SKM-1 (cell line): ENCODE measurements around the gene SLC6A5.

Experiments used
- DNase-seq: peaks from one replicate; lab custom pipeline; 2025; ENCODE audit not compliant: unreplicated experiment; lab: John Stamatoyannopoulos, UW

SLC6A5 gene

DNA sequence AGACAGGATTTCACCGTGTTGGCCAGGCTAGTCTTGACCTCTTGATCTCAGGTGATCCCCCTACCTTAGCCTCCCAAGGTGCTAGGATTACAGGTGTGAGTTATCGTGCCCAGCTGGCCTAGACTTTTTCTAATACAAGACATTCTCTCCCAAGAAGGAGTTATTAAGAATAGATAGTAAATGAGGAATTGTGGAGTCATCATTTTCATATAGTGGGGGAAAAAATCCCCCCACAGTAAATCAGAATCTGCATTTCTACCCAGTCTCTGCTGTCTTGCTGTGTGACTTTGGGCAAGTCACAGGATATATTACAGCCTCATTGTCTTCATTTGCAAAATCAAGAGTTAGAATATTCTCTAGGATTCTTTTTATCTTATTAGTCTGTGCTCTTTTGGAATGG lies 21.6 kb downstream of the SLC6A5 start:
- DNase-seq, result no peak

DNA sequence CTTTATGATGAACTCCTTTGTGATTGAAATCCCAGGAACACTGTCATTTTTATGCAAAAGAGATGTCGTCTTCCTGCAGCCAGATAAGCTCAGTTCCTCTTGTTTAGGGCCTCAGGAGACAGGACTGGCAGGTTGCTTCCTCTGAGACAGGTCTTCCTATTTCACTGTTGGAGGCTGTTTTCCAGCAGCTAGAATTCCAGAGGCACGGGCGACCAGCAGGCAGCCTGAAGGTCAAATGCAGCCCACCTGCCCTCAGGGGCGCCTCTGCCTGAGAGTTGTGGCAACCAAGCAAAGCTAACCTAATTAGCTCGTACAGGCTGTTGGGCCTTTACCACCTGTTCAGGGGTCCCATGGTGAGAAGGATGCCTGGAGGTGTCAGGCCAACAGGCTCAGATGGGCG lies 22.3 kb downstream of the SLC6A5 start:
- no peak for DNase-seq

DNA sequence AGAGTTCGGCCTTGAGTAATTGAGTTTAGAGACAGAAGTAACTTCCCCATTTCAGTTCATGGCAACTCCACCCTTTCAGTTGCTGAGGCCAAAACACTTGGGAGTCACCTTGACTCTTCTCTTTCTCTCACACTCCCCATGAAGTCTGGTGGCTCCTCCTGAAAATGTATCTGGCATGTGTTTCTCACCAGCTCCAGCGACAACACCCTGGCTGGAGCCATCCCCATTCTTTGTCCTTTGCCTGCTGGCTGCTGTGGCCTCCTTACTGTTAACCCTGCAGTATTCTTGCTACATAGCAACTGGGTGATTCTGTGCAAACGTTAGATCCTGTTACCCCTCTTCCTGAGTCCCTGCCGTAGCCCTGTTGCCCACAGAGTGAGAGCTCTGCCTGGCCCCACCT lies 23.8 kb downstream of the SLC6A5 start:
- no peak for DNase-seq

DNA sequence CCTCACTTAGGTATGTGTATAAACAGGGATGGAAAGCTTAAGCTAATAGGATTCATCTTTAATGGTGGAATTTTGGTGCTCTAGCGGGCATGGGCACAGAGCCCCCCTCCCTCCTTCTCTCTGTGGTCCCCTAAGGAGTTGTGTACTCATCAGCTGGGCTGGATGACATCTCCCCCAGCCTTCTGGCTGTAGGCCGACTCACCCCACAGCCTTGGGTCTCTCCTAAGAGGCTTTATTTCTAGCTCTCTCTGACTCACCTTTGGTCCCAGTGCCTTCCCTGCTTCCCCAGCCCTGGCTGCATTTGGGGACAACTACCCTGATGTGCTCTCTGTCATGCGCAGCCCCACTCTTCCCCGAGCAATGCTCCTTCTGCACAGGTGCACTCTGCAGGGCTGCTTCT lies 26.9 kb downstream of the SLC6A5 start:
- DNase-seq, result no peak

DNA sequence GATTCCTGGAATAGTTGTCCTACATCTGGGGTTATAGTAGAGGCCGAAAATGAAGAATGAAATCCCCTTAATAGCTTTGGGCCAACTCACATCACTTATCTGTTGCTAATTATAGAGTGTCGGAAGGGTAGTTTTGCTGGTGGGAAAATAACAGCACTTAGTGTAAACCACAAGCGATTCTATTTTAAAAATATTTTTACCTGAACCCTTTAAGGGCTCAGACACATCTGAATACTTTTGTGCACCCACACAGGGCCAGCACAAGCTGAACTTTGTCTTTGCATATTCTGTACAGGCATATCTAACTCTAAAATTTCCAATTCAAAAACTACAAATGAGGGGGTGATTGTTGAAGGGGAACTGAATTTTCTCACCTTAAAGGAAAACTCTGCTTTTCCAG lies 27.6 kb downstream of the SLC6A5 start:
- DNase-seq, result no peak

DNA sequence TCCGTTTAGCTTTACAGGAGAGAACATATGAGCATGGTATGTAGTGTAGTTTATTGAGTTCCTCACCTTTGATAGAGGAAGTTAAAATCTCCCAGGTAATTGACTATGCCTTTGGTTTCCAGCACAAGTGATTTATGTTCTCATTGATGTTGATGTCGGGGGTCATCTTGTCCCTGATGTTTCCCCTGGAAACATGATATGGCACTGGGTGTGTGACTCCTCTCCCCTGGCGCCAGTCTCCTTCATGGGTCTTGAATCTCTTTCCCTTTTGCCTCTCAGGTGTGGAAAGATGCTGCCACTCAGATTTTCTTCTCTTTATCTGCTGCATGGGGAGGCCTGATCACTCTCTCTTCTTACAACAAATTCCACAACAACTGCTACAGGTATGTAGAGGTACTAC lies 28.3 kb downstream of the SLC6A5 start:
- no peak for DNase-seq

DNA sequence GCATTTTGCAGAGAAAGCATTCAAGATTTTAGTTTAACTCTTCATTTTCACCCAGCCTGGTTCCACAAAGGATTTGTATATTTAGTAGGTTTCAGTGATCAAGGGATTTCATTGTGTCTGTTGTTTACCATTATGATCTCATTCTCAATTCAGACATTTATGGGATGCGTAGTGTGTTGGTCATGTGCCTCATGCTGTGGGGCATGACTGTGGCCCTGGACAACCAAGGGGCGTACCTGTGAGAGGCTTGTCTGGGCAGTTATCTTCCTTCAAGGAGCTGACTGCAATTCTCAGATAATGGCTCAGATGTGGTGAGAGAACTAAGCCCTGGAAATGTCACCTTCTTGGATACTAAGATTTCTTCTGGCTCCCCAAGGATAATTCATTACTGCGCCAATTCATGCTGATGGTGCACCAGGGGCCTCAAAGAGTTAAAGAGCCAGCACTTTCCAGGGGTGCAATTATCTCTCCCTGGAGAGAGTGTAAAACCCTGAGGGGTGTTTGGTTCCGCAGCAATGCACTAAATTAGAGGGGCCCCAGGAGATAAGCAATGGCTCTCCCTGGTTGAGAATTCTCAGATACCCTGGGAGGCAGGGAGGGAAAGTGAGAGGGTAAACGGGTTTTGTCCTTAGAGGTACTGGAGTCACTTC lies 32.2 kb downstream of the SLC6A5 start:
- DNase-seq, result no peak

DNA sequence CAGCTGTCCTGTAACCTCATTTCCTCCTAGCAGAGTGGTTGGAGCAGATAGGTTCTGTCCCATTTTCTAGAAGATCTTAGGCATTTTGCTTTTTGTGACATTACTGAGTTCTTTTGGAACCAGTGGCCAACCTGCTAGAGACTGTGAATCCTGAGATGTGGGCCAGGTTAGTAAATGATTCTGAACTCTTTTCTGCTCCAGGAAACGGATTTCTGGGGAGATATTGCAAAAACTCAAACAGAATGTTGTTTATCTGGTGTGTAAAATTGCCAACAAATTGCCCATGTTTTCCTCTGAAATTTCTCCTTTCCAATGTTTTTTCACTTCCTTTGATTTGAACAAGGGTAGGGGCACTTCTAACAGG lies 32.7 kb downstream of the SLC6A5 start:
- DNase-seq, result no peak

DNA sequence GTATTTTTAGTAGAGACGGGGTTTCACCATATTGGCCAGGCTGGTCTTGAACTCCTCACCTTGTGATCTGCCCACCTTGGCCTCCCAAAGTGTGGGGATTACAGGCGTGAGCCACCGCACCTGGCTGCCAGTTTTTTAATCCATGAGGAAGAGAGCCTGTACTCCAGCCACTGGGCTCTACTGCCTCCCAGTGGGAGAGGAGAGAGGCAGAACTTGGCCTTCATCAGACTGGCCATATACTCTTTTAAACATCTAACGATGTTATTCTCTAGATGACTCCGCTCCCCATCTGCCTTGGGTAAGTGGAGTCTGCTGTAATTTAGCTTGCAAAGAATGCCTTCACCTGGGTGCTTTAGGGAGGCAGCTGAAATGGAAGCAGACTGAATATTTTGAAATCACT lies 34.6 kb downstream of the SLC6A5 start:
- no peak for DNase-seq

DNA sequence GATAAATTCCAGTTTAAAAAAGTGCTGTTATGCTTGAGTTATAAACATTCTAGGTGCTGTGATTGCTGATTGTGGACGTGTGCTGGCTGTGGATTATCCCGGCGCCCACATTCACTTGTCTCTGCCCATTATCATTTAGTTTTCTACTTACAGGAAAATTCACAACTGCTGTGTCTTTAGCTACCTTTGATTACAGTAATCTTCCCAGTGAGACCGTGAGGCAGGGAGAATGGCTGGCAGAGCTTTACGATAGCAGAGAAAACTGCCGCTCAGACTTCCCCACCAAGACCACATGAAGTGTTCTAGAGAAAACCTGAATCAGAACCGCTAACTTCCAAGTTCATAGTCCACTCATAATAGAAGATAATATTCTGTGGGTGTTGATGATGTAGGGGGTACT lies 35.4 kb downstream of the SLC6A5 start:
- no peak for DNase-seq

DNA sequence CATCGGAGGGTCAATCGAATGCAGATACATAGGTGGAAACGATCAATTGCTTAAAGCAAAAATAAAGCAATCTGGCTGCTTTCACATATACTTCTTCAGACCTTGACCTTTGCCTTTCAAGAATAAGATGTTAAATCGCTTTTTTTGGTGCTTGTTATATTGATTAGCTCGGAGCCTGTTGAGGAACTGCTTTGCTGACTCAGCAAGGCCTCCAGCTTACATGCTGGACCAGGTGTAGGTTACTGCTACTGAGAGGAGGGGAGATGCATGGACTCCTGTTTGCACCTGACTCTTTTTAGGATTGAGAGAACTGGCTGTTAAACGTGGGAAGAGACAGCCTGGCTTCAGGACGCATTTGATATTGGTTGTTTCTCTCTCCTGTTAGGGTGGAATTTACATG lies 38.7 kb downstream of the SLC6A5 start:
- DNase-seq, result no peak

DNA sequence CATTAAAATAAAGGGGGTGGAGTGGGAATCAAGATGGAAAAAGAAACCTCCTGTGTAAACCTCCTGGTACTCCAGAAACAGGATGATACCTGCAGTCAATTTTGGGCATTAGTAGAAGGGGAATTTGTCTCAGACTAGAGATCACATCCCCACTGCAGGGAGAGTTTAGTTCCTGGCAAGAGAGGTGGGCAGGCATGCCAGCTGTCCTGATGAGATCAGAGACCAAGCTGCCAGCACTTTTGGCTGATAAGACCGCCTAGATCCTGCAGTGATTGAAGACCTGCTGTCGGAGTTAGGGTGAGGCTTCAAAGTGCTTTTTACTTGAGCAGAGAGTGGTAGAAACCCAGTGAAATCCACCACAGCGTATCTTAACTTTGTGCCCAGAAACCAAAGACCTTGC lies 40.3 kb downstream of the SLC6A5 start:
- DNase-seq, result no peak

DNA sequence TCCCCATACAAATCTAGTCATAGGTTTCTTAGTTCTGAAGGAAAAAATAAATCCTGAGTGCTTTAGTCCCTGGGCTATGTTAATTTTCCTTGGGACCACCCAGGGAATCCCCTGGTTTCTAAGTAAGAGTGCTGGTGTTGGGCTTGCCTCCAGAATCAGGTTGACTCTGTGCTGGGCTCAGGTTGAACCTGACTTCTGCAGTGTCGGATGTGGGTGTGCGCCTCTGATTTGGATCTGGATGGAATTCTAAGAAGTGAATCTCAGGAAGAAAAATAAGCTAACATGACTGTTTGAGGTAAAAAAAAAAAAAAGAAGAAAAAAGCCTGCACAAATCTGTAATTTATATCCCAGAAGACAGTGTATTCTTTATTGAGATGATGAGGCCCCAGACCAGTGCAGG lies 41.0 kb downstream of the SLC6A5 start:
- no peak for DNase-seq

DNA sequence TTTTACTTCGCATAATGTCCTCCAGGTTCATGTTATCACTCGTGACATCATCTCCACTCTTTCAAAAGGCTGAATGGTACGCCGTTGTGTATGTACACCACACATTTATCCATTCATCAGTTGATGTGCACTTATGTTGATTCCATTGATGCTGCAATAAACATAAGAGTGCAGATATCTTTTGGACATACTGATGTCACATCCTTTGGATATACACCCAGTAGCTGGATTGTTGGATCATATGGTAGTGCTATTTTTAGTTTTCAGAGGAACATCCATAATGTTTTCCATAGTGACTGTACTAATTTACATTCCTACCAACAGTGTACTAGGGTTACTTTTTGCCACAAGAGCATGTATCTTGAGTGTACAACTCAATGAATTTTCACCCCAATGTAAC lies 45.0 kb downstream of the SLC6A5 start:
- DNase-seq, result no peak

DNA sequence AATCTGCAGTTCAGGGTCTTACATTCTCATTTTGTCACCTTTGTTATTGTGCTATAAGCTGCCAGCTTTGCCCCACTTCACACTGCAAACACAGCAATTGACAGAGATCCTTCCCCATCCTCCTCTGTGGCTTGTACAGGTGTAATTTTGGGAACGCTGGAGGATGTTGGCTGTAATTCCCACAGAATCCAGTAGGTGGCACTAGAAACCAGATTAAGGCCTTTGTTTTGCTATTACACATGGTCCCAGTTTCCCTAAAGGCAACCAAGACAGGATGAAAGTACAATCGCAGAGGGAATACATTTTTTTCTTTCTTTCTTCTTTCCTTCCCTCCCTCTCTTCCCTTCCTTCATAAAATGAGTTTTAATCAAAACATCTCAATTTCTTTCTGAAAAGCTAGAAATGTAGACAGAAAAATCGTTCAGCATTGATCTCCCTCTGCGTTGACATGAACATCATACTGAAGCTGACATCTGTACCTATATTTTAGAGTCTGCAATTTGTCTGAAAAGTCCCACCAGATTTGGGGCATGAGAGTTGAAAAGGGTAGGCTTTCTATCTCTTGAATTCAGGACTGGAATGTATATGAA lies 48.7 kb downstream of the SLC6A5 start:
- DNase-seq, result no peak

DNA sequence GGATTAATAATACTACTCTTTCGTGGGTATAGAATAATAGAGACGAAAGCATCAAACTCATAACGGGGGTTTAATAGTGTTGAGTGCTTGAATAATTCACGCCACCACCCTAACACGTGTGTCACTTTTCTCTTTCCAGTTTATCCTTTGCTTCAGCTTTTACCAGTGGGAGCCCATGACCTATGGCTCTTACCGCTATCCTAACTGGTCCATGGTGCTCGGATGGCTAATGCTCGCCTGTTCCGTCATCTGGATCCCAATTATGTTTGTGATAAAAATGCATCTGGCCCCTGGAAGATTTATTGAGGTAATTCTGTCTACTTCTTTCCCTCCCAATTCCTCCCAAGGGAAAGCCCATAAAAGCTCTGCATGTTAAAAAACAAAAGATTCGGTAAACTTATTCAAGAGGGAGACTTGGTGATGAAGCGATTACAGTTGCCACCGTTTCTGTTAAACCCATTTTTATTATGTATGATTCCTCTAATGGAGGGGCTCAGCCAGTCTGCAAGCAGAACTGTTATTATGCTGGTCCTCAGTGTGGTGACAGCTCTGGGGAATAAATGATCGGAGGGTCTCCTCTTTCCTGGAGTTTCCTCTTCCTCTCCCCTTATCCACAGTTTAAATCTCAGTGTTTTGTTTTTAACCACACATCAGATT lies 52.9 kb downstream of the SLC6A5 start:
- no peak for DNase-seq

DNA sequence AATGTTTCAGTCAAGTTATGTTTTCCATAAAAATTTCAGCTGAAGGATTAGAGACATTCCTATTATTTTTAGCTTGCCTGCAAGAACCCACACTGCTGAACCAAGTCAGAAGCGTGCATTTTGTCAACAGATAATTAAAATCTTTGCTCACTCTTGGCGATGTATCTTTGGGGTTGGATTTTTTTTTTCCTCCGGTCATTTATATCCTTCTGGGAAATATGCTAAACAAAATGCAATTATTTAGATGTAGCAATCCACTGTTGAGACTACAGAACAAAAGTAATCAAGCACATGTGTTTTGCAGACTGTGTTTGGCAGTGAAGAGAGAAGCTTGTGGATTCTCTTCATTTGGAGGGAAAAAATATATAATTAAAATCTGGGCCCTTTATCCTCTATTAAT lies 54.6 kb downstream of the SLC6A5 start:
- no peak for DNase-seq

DNA sequence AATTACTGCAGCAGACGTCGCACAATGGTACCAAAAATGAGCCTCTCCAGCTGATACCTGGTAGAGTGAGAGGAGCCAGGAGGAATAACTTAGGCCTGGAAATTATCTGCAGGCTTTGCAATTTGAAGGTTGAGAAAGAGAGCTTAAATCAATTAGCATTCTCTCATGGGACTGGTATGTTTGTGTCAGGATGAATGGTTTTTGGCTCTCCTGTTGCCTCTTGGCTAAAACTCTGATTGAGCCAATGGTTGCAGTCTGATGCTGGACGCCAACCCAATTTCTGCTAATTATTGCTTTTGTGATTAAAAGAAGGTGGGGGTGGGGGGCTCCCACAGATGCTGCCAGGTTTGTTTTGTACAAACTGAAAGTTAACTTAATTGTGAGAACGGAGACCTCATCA lies 57.5 kb downstream of the SLC6A5 start:
- no peak for DNase-seq

DNA sequence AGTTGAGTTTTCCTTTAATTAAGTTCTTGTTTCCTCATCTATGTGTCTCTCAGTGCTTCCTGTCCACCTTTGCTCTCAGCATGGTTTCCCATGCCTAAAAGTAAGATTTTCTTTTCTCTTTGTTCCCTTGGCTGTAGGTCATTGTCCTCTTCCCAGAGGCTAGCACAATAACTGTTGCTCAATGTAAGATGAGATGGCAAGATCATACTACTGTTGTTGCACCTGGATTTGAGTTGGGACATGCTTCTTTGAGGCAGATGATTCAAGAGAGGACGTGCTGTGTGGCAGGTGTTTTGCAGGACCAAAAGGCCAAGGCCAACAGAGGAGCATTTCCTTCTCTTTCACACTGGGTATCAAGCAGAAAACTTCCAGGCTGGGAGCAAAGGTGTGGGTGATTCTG lies 58.7 kb downstream of the SLC6A5 start:
- DNase-seq, result no peak

DNA sequence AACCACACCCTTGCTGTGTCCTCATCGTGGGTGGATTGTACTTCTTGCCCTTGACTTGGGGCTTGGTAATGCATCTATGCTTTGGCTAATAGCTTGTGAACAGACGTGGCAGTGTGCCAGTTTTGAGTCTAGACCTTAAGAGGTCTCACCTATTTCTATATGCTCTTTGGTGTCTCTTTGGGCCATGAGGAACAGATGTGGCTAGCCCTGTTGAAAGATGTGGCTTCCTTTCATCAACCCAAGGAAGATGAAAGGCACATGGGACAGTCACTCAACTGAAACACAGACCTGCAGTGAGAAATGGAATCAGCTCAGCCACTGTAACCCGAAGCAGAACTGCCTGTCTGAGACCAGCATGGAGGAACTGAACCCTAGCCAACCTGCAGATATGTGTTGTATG lies 62.0 kb downstream of the SLC6A5 start:
- DNase-seq, result no peak

DNA sequence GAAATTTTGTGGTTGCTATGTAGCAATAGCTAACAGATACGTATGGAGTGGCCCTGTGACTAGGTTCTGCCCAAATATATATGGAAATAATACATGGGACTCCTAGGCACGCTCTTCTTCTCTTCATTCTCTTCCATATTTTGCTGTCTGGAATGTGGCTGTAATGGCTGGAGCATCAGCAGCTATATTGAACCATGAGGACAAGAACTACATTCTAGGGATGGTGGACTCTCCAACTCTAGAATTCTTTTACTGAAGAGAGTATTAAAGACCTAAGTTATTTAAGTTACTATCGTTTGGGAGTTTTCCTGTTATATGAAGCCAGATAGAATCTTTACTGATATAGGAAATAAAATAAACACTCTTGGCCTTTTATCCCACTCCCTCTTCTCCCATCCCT lies 62.4 kb downstream of the SLC6A5 start:
- DNase-seq, result no peak

DNA sequence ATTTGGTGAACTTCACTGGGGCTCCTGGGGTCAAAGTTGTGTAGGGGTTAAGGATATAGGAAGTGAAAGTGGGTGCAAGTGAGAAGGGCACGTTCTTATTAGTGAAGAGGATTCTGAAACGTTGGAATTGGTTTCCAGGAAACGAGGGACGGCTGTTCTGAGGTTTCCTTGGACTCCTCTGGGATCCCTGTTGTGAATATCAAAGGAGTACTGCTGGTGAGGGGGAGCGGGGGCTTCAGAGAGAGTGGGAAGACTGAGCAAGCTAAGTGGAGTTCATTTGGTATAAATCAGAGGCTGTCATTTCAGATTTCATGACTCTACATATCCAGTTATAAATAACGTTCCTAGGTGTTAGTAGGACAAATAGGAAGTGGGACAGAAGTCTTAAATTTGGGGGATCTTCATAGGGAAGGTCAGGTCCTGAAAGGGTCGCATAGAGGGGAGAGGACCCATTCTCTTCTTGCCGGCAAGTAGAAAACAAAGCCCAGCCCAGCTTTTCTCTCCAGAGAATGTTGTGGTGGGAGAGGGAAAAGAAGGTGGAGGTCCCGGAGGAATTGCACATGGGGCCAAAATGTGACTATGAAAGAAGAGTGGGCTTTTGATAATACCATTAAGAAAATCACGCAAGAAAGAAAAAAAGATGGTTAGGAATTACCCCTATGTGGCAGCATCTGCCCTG lies 68.9 kb downstream of the SLC6A5 start:
- no peak for DNase-seq
